ENCODE results near the gene FSIP2.

DNA sequence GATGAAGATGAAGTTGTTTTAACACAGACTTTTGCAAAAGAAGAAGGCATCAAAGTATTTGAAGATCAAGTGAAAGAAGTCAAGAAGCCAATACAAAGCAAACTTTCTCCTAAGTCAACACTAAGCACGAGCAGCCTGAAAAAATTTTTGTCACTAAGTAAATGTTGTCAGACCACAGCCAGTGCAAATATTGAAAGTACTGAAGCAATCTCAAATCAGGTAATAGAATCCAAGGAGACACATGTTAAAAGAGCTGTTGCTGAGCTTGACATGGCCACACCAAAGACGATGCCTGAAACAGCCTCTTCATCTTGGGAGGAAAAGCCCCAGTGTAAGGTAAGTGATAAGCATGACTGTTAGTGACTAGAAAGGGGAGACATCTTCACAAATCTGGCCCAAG is 75.1 kb downstream of the FSIP2 start:
- TF ChIP-seq, protein P1, sequence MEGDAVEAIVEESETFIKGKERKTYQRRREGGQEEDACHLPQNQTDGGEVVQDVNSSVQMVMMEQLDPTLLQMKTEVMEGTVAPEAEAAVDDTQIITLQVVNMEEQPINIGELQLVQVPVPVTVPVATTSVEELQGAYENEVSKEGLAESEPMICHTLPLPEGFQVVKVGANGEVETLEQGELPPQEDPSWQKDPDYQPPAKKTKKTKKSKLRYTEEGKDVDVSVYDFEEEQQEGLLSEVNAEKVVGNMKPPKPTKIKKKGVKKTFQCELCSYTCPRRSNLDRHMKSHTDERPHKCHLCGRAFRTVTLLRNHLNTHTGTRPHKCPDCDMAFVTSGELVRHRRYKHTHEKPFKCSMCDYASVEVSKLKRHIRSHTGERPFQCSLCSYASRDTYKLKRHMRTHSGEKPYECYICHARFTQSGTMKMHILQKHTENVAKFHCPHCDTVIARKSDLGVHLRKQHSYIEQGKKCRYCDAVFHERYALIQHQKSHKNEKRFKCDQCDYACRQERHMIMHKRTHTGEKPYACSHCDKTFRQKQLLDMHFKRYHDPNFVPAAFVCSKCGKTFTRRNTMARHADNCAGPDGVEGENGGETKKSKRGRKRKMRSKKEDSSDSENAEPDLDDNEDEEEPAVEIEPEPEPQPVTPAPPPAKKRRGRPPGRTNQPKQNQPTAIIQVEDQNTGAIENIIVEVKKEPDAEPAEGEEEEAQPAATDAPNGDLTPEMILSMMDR (IDR thresholded peaks at IDR 0.05): no peak
- TF ChIP-seq ZFX (IDR thresholded peaks at IDR 0.05; ENCODE audit: borderline replicate concordance): no peak

Measured in 22Rv1 (cell line).